HG03280 (cell line): ENCODE measurements around the gene PROS1.
"Not testable (repeated sequence)": the region's sequence is repeated elsewhere in the genome, so short reads cannot be mapped to it uniquely, and the experiment has no call there.

Experiments
- ATAC-seq: cut with Tn5 transposase; IDR thresholded peaks from one replicate; pipeline ENCODE4 v1.9.1; 2021; ENCODE audit warnings: mild to moderate bottlenecking, moderate library complexity; ENCODE audit not compliant: unreplicated experiment

PROS1 gene

DNA sequence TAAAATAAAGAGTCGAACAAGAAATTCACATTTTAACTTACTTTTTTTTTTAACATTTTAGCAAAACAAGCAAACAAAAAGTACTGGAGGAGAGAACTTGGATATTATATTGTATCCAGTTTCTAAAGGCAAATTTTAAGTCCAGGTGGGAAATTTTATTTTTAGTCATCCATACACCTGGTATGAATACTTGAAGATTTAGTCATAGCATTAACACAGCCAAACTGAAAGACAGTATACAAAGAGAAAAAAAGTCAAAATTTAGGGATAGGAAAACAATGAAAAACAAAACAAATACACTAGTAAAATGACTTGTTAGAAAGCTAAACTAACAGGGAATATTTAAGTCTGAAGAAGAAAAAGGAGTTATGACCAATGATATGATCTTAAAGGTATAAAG lies 69.1 kb downstream of the PROS1 start:
- no peak for ATAC-seq

DNA sequence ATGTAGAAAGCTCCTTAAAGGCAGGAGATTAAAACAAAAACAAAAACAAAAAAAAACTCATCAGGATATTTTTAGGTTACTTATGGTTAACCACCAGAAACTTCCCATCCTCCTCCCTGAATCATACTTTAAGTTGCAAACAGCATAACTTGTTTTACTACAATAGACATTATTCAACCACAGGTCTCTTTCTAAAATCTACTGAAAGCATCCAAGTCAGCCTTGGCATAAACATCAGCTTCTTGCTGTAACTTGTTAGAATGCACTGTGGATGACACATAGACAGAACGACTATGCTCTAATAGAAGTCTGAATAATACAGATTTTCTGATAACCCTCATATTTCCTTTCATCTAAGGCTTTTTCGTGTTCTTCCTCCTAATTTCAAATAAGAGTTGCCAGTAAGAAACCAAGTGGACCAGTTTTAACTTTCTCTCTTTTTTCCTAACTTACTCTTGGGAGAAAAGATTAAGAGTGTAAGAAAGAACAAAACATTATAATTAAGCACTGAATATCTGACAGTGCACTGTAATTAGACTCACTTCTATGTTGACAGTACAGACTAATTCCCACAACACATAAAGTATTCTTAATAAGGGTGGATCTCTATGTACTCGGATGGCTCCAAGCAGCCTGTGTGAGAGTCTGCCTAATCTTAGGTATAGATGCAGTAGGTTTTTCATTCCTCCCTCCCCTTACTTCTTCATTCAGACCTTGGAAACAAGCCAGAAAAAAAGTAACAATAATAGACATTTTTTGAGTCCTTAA lies 95.3 kb downstream of the PROS1 start:
- not testable (repeated sequence) for ATAC-seq

DNA sequence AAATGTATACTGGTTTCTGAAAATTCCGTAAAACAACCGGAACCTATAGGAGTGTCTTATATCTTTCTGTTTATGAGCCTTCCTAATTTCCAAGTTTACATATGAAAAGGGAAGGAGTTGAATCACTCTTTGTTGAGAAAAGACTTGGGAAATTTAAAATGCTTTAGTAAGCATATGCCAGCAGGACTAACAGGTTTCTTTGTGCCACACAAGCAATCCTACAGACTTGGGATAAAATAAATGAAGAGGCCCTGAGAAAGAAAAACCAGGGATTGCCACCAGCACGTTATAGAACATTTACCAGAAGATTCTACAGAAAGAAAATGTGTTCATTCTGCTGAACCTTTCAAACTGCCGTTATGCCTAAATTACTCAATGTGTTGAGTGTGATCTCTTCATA lies 96.3 kb downstream of the PROS1 start:
- ATAC-seq = not testable (repeated sequence)

DNA sequence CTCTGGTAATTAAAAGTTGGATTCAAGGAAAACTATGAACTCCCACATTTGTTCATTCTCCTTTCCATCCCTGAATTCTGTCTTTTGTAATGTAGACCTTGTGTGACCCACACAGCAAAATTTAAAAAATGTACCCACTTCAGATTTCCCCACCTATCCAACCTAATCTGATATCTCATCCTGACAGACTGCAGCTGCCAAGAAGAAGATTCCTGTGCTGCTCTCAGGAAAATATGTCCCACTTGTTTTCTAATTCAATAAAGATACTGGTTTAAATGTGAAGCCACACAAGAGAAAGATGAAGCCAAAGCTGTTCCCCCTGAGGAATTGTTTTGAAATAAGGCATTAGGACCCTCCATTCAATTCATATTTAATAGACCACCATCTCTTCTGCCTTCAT lies 100.3 kb downstream of the PROS1 start:
- ATAC-seq = not testable (repeated sequence)

DNA sequence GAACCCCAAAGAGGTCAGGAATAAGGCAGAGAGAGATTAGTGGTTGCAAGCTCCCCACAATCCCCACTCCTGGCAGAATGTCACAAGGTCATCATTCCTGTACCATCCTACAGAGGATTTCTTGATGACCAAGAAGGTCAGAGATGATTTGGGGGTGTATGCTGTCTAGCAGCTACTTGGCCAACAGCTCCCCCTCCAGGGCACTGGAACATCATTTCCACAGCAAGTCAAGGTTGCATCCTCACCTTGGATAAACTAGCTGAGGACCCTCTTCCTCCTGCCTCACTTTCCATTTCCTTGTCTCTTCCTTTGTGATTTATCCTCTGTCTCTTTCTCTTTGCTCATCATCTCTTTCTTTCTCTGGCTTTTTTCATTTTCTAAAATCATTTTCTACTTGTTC lies 106.3 kb downstream of the PROS1 start:
- ATAC-seq = no peak

DNA sequence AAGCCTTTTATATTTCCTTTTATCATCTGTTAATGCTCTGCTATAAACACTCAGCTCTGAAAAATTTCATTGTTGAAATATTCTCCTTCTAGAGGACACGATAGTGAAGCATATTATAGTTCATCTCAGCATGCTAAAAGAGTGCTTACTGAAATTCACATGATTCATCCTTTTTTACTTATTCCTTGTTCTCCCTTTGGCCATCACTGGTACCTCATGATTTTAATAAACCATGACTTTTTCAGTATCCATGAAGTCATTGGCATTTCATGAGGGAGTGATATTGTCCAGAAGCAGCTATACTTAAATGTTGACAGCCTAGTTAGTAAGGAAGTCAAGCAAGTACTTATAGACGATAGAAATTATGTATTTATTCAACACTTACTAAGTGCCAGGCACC lies 112.7 kb downstream of the PROS1 start:
- no peak for ATAC-seq

DNA sequence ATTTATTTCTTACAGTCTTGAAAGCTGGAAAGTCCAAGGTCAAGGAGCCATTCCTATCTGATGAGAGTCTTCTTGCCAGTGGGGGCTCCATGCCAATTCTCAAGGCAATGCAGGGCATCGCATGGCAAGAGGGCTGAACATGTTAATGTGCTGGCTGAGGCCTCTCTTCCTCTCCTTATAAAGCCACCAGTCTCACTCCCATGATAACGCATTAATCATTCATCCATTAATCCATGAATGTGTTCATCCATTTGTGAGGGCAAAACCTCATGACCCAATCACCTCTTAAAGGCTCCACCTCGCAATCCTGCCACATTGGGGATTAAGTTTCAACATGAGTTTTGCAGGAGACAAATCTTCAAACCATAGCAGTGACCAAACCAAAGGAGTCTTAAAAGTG lies 118.3 kb downstream of the PROS1 start:
- ATAC-seq = no peak

DNA sequence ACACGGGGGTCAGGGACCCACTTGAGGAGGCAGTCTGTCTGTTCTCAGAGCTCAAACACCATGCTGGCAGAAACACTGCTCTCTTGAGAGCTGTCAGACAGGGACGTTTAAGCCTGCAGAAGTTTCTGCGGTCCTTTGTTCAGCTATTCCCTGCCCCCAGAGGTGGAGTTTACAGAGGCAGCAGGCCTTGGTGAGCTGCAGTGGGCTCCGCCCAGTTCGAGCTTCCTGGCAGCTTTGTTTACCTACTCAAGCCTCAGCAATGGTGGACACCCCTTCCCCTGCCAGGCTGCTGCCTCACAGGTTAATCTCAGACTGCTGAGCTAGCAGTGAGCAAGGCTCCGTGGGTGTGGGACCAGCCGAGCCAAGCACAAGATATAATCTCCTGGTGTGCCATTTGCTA lies 121.5 kb downstream of the PROS1 start:
- not testable (repeated sequence) for ATAC-seq

DNA sequence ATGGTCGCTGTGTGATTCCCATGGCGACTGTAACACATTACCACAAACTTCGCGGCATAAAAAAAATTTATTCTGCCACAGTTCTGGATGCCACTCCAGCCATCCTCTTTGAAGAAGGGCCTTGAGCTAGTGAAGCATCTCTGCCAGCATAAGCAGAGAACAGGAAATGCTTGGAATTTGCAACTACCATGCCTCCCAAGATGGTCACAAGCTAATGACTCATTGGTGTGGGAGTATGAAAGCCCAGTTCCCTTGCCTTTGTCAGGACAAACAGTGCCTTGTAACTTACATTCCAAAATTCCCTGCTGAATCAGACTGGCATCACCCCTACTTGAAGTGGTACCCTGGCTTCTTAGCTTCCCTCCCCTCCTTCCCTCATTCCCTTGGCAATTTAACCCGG lies 129.7 kb downstream of the PROS1 start:
- no peak for ATAC-seq

DNA sequence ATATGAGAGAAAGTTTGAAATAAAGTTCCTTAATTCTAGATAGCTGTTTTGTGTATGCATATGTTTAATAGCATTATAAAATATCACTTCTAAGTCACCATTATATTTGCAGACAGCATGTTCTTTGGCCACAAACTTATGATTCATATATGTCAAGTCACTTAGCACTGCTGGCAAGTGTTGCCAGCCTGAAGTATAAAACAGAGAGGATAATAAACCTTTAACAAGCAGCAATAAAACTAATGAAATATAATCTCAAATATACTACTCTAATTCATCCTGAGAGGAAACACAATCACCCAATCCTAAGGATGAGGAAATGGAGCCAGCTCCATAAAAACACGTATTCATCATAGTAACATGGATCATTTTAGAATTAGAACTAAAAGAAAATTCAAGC lies 134.5 kb downstream of the PROS1 start:
- ATAC-seq = not testable (repeated sequence)
